GM18909 (cell line): ENCODE measurements around the gene MAST2.

Source experiments
- ATAC-seq: cut with Tn5 transposase; IDR thresholded peaks from one replicate; pipeline ENCODE4 v1.9.1; 2021; ENCODE audit warnings: mild to moderate bottlenecking; ENCODE audit not compliant: unreplicated experiment, poor library complexity

The MAST2 gene

GRCh38 chr1:46008585-46008984 is 205.2 kb downstream of the MAST2 start:
- ATAC-seq, result no peak

DNA sequence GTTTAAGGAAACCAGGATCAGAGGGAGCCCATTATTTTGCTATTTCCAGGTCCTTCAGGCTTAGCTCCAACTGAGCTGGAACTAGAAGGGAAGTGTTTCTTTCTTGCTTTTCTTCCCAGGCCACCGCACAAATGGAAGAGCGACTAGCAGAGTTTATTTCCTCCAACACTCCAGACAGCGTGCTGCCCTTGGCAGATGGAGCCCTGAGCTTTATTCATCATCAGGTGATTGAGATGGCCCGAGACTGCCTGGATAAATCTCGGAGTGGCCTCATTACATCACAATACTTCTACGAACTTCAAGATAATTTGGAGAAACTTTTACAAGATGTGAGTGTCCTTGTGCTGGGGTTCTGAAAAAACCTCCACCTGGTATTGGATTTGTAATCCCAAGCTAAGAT is 207.2 kb downstream of the MAST2 start:
- ATAC-seq, result no peak

GRCh38 chr1:46011121-46011695 is 207.8 kb downstream of the MAST2 start:
- no peak for ATAC-seq

DNA sequence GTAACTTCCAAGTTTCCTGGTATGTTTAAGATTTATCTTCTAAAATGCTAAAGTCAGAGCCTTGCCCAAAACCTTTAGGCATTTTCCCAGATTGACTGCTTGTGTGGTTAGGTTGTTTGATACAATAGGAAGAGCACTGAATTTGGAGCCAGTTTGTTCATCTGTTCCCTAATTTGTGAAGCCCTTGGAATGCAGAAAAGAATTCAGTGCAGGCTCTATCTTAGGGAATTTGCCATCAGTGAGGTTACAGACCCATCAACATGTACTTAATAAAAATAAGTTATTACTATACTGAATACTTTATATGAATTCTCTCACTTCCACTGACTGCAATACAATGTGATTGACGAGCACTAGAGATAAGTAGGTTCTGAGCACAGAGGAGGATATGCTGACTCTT is 208.8 kb downstream of the MAST2 start:
- no peak for ATAC-seq

- ATAC-seq, result no peak
These were observed 210.2 kb downstream of the MAST2 start for GRCh38 chr1:46013581-46013980.

DNA sequence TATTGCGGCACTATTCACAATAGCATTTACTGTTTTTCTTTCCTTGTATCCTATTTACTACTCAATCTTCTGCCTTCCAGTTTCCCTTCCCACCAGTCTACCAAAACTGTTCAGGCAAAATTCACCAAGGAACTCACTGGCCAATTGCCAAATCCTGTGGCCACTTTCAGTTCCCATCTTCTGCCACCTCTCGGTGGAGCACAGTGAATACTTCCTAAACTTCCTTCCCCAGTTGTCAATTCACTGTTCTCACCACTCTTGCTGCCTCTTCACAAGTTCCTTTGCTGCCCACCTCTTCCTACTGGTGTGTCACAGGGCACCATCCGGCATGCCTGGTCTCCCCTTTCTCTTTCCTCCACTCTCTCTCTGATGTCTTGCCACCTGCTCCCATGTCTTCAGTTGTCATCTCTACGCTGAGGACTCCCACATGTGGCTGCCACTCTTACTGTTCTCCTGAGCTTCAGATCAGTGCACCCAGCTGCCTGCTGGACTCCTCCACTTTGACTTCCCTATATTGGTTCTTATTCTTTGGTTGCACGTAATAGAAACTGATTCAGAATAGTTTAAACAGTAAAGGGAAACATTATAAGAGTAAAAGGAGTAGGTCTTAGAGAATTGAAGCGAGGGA is 214.6 kb downstream of the MAST2 start:
- ATAC-seq, result no peak

DNA sequence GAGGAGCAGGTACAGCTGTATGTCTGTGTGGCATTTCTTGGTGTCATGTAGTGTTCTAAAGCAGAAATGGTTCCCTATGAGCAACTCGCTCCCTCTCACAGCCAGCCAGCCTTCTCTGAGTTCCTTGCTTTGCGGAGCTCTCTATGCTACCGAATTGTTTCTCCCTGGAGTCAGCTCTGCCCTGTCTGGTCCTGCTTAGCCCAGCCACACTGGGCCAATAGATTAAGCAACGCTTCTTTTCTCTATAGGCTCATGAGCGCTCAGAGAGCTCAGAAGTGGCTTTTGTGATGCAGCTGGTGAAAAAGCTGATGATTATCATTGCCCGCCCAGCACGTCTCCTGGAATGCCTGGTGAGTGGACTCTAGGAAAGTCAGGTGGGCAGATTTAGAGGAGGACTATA is 215.9 kb downstream of the MAST2 start:
- ATAC-seq, result no peak

GRCh38 chr1:46020010-46020409 is 216.6 kb downstream of the MAST2 start:
- ATAC-seq, result no peak

DNA sequence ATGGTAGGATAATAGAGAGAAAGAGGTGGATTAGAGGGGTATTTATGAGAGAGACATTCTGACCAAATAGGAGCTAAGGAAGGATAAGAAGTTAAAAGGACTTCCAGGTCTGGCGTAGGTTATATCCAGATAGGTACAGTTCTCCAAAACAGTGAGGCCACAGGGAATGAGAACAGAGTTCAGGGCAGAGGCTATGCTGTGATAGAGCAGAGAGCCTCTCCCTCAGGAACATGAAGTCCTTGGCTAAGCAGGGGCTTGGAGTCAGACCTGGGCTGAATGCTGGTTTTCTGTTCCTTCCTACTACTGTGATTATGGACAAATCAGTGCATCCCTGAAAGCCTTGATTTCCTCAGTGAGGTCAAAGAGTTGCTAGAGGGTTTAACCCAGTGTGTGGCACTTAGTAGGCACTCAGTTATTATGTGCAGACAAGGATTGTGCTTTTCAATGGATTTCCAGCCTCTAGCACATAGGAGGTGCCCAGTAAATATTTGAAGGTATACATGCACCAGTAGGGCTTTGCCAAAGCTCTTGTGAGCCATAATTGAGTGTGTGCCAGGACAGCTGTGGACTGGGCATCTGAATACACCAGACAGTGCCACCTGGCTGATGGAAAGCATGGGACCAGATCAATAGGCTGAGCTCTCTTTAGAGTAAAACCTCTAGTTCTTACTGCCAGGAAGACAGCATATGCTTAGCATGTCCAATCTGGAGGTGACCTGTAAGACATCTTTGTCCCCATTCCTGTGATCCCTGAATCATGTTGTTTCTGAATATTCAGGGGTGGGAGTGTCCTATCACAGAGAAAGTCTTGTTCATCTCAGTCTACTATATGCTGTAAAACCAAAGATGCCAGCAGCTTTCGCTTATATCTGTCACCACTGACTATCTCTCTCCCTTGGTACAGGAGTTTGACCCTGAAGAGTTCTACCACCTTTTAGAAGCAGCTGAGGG is 217.9 kb downstream of the MAST2 start:
- ATAC-seq, result no peak

GRCh38 chr1:46026531-46026930 is 223.1 kb downstream of the MAST2 start:
- no peak for ATAC-seq

DNA sequence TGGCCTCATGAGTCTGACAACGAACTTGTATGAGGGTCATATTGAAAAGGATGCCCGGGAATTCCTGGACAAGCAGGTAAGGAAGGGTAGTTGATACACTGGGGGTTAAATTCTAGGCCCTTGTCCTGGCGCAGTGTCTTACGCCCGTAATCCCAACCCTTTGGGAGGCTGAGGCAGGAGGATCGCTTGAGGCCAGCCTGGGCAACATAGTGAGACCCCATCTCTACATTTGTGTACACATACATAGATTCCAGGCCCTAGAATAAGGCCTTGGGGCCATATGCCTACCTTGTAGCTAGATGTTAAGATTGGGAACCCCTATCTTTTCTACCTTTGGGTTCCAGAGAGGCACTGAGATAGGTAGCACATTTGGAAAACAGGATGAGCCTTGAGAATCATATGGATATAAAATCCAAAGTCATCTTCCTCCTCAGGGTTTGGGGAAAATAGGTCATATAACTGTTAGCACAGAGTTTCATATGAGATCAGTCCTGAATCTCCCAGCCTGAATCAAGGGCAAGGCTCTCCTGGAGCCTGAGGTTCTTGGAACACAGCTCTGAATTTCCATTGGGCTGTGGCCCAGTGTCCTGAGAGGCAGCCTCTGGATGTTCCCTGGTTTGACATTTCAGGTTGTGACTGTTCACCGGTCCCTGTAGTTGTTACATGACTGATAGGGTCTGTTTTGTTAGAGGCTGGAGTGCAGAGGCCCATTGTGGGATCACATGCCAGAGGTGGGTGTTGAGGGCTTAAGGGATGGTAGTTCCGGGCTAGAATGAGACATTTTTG is 224.6 kb downstream of the MAST2 start:
- ATAC-seq, result no peak

GRCh38 chr1:46030074-46030870 is 226.9 kb downstream of the MAST2 start:
- ATAC-seq, result no peak

GRCh38 chr1:46030876-46031660 is 227.7 kb downstream of the MAST2 start:
- no peak for ATAC-seq

DNA sequence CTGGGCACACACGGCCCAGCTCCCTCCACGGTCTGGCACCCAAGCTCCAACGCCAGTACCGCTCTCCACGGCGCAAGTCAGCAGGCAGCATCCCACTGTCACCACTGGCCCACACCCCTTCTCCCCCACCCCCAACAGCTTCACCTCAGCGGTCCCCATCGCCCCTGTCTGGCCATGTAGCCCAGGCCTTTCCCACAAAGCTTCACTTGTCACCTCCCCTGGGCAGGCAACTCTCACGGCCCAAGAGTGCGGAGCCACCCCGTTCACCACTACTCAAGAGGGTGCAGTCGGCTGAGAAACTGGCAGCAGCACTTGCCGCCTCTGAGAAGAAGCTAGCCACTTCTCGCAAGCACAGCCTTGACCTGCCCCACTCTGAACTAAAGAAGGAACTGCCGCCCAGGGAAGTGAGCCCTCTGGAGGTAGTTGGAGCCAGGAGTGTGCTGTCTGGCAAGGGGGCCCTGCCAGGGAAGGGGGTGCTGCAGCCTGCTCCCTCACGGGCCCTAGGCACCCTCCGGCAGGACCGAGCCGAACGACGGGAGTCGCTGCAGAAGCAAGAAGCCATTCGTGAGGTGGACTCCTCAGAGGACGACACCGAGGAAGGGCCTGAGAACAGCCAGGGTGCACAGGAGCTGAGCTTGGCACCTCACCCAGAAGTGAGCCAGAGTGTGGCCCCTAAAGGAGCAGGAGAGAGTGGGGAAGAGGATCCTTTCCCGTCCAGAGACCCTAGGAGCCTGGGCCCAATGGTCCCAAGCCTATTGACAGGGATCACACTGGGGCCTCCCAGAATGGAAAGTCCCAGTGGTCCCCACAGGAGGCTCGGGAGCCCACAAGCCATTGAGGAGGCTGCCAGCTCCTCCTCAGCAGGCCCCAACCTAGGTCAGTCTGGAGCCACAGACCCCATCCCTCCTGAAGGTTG is 231.4 kb downstream of the MAST2 start:
- ATAC-seq, result no peak

- no peak for ATAC-seq
These were observed 233.8 kb downstream of the MAST2 start for GRCh38 chr1:46036894-46037839.

GRCh38 chr1:46039571-46040052 is 236.2 kb downstream of the MAST2 start:
- ATAC-seq, result no peak

DNA sequence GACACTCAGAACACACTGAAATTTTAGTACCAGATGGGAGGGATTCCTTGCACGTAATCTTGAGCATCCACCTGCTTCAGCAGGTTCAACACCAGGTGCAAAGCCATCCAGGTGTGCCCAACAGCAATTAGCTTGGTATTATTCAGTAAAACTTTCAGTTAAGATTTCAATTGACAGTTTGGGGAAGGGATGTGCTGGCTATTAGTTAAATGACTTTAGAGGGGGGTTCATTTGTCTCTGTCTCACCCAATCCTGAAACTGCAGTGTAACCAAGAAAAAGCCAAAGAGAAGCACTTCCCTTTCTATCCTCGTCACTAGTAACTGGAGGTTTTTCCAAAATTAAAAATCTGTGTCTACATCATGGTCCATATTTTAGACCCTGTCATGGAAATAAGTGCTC is 238.1 kb downstream of the MAST2 start:
- no peak for ATAC-seq
